ENCODE data around the gene ZNF618.
"Not testable (repeated sequence)": the region's sequence is repeated elsewhere in the genome, so short reads cannot be mapped to it uniquely, and the experiment has no call there.

Gene ZNF618

DNA sequence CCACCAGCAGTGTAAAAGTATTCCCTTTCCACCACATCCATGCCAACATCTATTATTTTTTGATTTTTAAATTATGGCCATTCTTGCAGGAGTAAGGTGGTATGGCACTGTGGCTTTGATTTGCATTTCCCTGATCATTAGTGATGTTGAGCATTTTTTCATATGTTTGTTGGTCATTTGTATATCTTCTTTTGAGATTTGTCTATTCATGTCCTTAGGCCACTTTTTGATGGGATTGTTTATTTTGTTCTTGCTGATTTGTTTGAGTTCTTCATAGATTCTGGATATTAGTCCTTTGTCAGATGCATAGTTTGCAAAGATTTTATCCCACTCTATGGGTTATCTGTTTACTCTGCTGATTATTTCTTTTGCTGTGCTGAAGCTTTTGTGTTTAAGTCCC, 167.6 kb downstream of the ZNF618 start:
- not testable (repeated sequence) for H3K27ac Mint-ChIP-seq, H3K9me3 Mint-ChIP-seq, H3K4me1 Mint-ChIP-seq, H3K27me3 Mint-ChIP-seq, H3K36me3 Mint-ChIP-seq, H3K4me3 Mint-ChIP-seq

DNA sequence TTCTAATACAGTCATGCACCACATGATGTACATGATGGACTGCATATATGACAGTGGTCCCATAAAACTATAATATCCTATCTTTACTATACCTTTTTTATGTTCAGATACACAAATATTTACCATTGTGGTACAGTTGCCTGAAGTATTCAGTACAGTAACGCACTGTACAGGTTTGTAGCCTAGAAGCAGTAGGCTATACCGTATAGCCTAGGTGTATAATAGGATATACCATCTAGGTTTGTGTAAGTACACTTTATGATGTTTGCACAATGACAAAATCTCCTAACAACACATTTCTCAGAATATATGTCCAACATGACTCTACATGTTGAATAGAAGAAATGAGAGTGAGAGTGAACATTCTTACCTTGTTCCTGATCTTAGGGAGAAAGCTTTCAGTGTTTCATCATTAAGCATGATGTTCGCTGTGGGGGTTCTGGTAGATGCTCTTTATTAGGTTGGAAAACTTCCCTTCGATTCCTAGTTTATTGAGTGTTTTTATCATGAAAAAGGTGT, 170.2 kb downstream of the ZNF618 start:
- no peaks in the 10 kb centered on the region for H3K4me1 Mint-ChIP-seq
- H3K36me3 Mint-ChIP-seq, result no peaks in the 10 kb centered on the region
- H3K27ac Mint-ChIP-seq, result no peak overlapping the region
- H3K27me3 Mint-ChIP-seq, result peaks cover 2% of the 10 kb centered on the region
- H3K4me3 Mint-ChIP-seq, result no peak overlapping the region
- no peaks in the 10 kb centered on the region for H3K9me3 Mint-ChIP-seq

GRCh38 chr9:114046875-114047274, 170.8 kb downstream of the ZNF618 start:
- no peaks in the 10 kb centered on the region for H3K9me3 Mint-ChIP-seq
- no peaks in the 10 kb centered on the region for H3K4me1 Mint-ChIP-seq
- H3K36me3 Mint-ChIP-seq, result no peaks in the 10 kb centered on the region
- peaks cover 2% of the 10 kb centered on the region for H3K27me3 Mint-ChIP-seq
- H3K27ac Mint-ChIP-seq, result no peak overlapping the region
- no peak overlapping the region for H3K4me3 Mint-ChIP-seq

DNA sequence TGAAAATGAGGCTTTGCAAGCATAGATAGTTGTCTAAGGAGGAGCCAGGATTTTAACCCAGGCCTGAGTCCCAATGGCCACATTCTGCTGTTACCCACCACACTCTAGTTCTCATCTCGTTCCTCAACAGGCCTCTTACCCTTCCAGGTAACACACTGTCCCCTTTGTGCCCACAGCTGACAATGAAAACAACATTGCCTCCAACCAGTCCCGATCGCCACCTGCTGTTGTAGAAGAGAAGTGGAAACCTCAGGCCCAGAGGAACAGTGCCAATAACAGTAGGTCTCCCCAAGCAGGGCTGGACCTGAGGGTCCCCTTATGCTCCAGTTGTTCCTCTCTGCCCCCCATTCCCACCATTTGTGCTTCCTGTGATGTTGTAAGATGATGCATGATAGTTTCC, 171.6 kb downstream of the ZNF618 start:
- H3K4me3 Mint-ChIP-seq, result no peak overlapping the region
- no peaks in the 10 kb centered on the region for H3K36me3 Mint-ChIP-seq
- no peak overlapping the region for H3K27ac Mint-ChIP-seq
- no peaks in the 10 kb centered on the region for H3K9me3 Mint-ChIP-seq
- no peaks in the 10 kb centered on the region for H3K4me1 Mint-ChIP-seq
- peaks cover 2% of the 10 kb centered on the region for H3K27me3 Mint-ChIP-seq

DNA sequence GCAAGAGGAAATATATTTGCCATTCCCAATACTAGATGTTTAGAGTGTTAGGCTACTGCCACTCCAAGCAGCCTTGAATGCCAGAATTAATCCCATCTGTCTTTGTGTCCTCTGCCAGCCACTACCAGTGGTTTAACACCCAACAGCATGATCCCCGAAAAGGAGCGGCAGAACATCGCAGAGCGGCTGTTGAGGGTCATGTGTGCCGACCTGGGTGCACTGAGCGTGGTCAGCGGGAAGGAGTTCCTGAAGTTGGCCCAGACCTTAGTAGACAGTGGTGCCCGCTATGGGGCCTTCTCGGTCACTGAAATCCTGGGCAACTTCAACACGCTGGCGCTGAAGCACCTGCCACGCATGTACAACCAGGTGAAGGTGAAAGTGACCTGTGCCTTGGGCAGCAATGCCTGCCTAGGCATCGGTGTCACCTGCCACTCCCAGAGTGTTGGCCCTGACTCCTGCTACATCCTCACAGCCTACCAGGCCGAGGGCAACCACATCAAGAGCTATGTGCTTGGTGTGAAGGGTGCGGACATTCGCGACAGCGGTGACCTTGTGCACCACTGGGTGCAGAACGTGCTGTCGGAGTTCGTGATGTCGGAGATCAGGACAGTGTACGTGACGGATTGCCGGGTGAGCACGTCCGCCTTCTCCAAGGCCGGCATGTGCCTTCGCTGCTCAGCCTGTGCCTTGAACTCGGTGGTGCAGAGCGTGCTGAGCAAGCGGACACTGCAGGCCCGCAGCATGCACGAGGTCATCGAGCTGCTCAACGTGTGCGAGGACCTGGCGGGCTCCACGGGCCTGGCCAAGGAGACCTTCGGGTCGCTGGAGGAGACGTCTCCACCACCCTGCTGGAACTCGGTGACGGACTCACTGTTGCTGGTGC, 172.7 kb downstream of the ZNF618 start:
- Mint-ChIP-seq H3K4me3 (no peak overlapping the region), H3K27me3 (peaks cover 2% of the 10 kb centered on the region), H3K4me1 (no peaks in the 10 kb centered on the region), H3K27ac (no peak overlapping the region), H3K9me3 (no peaks in the 10 kb centered on the region), H3K36me3 (no peaks in the 10 kb centered on the region)

DNA sequence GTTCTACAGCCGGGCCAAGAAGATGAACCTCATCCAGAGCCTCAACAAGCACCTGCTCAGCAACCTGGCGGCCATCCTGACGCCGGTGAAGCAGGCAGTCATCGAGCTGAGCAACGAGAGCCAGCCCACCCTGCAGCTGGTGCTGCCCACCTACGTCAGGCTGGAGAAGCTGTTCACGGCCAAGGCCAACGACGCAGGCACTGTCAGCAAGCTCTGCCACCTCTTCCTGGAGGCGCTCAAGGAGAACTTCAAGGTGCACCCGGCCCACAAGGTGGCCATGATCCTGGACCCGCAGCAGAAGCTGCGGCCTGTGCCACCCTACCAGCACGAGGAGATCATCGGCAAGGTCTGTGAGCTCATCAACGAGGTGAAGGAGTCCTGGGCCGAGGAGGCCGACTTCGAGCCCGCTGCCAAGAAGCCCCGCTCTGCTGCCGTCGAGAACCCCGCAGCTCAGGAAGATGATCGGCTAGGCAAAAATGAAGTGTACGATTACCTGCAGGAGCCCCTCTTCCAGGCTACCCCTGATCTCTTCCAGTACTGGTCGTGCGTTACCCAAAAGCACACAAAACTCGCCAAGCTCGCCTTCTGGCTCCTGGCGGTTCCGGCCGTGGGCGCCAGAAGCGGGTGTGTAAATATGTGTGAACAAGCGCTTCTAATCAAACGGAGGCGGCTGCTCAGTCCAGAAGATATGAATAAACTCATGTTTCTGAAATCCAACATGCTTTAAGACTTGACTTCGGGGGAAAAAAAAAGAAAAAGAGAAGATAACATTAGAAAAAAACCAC, 173.5 kb downstream of the ZNF618 start:
- H3K27me3 Mint-ChIP-seq, result peaks cover 2% of the 10 kb centered on the region
- H3K9me3 Mint-ChIP-seq, result no peaks in the 10 kb centered on the region
- no peaks in the 10 kb centered on the region for H3K36me3 Mint-ChIP-seq
- H3K4me3 Mint-ChIP-seq, result no peak overlapping the region
- no peak overlapping the region for H3K27ac Mint-ChIP-seq
- no peaks in the 10 kb centered on the region for H3K4me1 Mint-ChIP-seq

DNA sequence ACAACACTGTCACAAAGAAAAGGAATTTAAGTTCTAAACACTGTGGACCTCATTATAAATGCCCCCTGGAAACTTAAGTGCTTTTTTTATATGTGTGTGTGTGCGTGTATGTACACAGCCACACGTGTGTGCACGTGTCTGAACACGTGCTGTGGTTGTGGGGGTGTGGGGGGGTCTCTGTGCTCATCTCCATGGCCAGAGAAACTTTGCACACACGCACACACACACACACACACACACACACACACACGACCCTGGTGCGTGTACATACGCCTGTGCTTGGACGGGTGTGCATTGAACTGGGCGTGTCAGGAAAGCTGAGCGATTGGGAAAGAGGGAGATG, 174.1 kb downstream of the ZNF618 start:
- Mint-ChIP-seq H3K4me1 (no peaks in the 10 kb centered on the region), H3K4me3 (no peak overlapping the region), H3K27ac (no peak overlapping the region), H3K9me3 (no peaks in the 10 kb centered on the region), H3K36me3 (no peaks in the 10 kb centered on the region), H3K27me3 (peaks cover 2% of the 10 kb centered on the region)

GRCh38 chr9:114050646-114051045, 174.5 kb downstream of the ZNF618 start:
- Mint-ChIP-seq H3K9me3 (no peaks in the 10 kb centered on the region), H3K4me1 (no peaks in the 10 kb centered on the region), H3K27me3 (peaks cover 2% of the 10 kb centered on the region), H3K27ac (no peak overlapping the region), H3K4me3 (no peak overlapping the region), H3K36me3 (no peaks in the 10 kb centered on the region)

- H3K27me3 Mint-ChIP-seq, result peaks cover 2% of the 10 kb centered on the region
- no peaks in the 10 kb centered on the region for H3K36me3 Mint-ChIP-seq
- H3K4me1 Mint-ChIP-seq, result no peaks in the 10 kb centered on the region
- no peaks in the 10 kb centered on the region for H3K9me3 Mint-ChIP-seq
- no peak overlapping the region for H3K27ac Mint-ChIP-seq
- no peak overlapping the region for H3K4me3 Mint-ChIP-seq
Observed at GRCh38 chr9:114051281-114051680, 175.2 kb downstream of the ZNF618 start.

DNA sequence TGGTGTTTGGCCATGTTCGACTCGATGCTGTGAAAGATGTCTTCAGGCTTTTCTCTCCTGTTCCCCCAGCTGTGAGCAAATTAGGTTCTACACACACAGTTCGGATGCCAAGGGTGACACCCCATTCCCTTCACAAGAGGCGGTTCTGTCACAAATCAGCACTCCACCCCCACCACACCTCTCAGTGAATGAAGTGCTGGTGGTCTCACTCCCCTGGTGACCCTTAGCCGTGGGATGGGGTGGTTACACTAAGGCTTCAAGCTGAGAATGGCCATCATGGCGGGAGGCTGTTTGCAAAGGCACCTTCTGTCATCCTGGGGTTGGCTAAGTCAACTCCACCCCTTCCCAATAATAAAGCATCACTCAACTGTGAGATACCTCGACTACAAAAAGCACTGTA, 175.6 kb downstream of the ZNF618 start:
- no peaks in the 10 kb centered on the region for H3K9me3 Mint-ChIP-seq
- H3K36me3 Mint-ChIP-seq, result no peaks in the 10 kb centered on the region
- H3K27ac Mint-ChIP-seq, result no peak overlapping the region
- H3K27me3 Mint-ChIP-seq, result peaks cover 2% of the 10 kb centered on the region
- no peaks in the 10 kb centered on the region for H3K4me1 Mint-ChIP-seq
- no peak overlapping the region for H3K4me3 Mint-ChIP-seq

DNA sequence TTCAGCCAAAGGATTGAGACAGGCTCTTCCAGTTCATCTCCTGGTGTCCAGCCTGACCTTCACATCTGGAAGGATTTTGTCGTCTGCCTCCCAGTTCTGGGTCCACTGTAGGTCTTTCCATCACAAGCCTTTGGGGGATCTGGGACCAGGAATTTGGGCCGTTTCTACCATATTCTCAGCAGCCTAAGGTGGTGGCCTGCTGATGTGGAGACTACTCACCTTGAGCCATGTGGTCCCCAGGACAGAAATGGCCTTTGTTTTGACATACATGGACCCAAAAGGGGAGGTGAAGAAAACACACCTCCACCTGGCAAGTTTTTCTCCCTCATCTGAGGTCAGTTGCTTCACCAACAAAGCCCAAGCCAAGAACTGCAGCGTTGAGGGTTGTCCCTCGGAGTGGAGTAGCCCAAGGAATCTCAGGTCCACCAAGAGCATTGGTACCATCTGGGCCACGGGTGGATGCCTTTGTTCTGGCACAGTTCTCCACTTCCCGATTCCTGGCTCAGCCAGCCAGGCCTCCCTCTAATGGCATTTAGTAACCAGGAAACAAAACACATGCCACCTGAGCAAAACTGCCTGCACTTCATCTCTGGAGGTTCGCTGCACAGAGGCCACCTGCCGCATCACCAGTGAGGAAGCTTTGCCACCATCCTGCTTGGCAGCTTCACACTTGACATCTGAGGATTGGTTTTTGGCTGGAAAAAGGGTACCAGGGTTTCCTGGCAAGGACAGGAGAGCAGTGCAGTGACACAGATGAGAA, 177.3 kb downstream of the ZNF618 start:
- Mint-ChIP-seq H3K36me3 (no peaks in the 10 kb centered on the region), H3K27me3 (no peaks in the 10 kb centered on the region), H3K9me3 (no peaks in the 10 kb centered on the region), H3K4me1 (no peaks in the 10 kb centered on the region), H3K4me3 (no peak overlapping the region), H3K27ac (no peak overlapping the region)

DNA sequence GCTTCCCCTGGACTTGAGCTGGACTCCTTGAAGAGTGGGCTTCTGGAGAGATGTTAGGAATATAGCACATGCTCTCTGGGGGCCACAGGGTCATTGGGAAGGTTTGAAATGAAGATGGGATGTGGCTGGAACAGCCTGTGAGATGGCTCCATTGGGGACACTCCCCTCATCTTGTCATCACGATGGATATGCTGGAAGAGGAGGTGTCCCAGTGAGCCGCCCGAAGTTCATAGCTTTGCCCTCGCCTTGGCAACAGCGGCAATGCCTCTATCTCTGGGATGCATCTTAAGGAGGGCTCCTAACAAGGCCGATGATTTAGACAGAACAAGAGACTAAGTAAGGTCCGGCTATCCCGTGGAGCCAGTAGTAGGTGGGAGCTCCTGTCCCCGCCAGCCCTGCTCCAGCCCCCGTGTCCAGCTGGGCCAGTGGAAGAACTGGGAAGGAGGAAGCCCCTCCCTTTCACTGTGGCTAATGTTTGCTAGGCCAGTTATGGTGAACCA, 178.1 kb downstream of the ZNF618 start:
- Mint-ChIP-seq H3K36me3 (no peaks in the 10 kb centered on the region), H3K9me3 (no peaks in the 10 kb centered on the region), H3K4me3 (no peak overlapping the region), H3K4me1 (no peaks in the 10 kb centered on the region), H3K27me3 (no peaks in the 10 kb centered on the region), H3K27ac (no peak overlapping the region)

DNA sequence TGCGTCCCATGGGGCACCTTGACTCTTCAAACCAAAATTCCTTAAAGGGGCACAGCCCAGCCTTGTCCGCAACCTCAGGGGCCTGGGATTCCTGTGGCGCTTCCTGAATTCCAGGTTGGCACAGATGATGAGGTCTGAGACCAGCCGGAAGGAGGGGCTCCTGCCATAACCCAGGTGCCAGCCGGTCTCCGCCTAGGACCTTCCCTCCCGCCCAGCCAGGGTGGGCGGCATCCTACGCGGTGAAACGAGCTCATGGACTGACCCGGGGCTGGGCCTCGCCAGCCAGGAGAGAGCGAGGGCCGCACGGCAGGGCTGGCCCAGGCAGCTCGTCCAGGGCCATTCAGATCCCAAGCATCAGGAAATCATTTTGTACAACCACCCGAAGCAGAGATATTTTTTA, 179.0 kb downstream of the ZNF618 start:
- no peak overlapping the region for H3K27ac Mint-ChIP-seq
- no peaks in the 10 kb centered on the region for H3K9me3 Mint-ChIP-seq
- no peaks in the 10 kb centered on the region for H3K27me3 Mint-ChIP-seq
- H3K4me1 Mint-ChIP-seq, result no peaks in the 10 kb centered on the region
- no peaks in the 10 kb centered on the region for H3K36me3 Mint-ChIP-seq
- H3K4me3 Mint-ChIP-seq, result no peak overlapping the region

DNA sequence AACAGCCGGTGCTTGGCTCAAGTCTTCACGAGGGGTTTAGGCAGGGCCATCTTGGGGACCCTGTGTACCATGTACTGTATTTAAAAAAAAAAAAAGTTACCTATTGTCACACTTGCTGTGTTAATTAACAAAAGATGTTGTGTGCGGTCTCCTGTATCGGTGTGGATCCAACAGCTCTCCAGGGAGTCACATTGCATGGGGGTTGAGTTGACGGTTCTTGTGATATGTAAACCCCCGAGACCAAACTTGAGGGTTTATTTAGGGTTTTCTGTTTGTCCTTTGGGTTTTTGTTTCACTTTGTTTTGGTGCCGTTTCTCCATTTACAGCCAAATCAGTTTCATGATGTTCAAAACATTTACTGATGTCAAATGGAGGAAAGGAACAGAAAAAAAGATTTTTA, 179.8 kb downstream of the ZNF618 start:
- Mint-ChIP-seq H3K4me1 (no peaks in the 10 kb centered on the region), H3K9me3 (no peaks in the 10 kb centered on the region), H3K27me3 (no peaks in the 10 kb centered on the region), H3K36me3 (no peaks in the 10 kb centered on the region), H3K4me3 (no peak overlapping the region), H3K27ac (no peak overlapping the region)

GRCh38 chr9:114056527-114056926, 180.4 kb downstream of the ZNF618 start:
- Mint-ChIP-seq H3K36me3 (no peaks in the 10 kb centered on the region), H3K9me3 (no peaks in the 10 kb centered on the region), H3K4me3 (no peak overlapping the region), H3K27me3 (no peaks in the 10 kb centered on the region), H3K4me1 (no peaks in the 10 kb centered on the region), H3K27ac (no peak overlapping the region)

Measured in activated naive CD4-positive, alpha-beta T cell treated with anti-CD3 and anti-CD28 coated beads, Interleukin-2, amount 50 U/mL, for 24 hours (primary cell).